HCT116 (cell line): Measurements from ENCODE around the gene MRPL42. TPM values are rescaled to one million over a fixed set of nuclear protein-coding genes. Genes with fewer than 3 reads are reported as not detected.

Source experiments
- ATAC-seq: fragments of 200-7000 bp; cut with Tn5 transposase; 2 replicates; pipeline ENCODE4 v1.9.1; 2020; ENCODE audit warnings: mild to moderate bottlenecking, moderate library complexity
- BruUV-seq: library from RNA; stranded (reverse); fragments of 400-500 nt; replicated peaks from 2 replicates; lab custom pipeline; 2021; lab: Mats Ljungman, UMichigan
- CTCF ChIA-PET: fragments of 300-600 bp; sonication (Branson Sonifier 250); formaldehyde crosslinking; loops from one replicate; lab custom pipeline; 2021; ENCODE audit warnings: antibody characterized with exemption; lab: Charles Lee
- POLR2A ChIA-PET: fragments of 300-600, 350-600 bp; sonication (Branson Sonifier 250); formaldehyde crosslinking; loops from one replicate; lab custom pipeline; 2021; ENCODE audit warnings: antibody characterized with exemption; lab: Charles Lee
- RAD21 ChIA-PET, 2 experiments: fragments of 300-600 bp; sonication (Branson Sonifier 250); formaldehyde crosslinking; loops; one replicate each; lab custom pipeline; 2023; ENCODE audit warnings: low total read pairs in 2 of 2; ENCODE audit not compliant: uncharacterized antibody in 2 of 2, unreplicated experiment in 2 of 2, low non-redundant PET in 1 of 2; lab: Charles Lee
- DNase-seq: peaks from one replicate; pipeline ENCODE4 v3.0.0-alpha.2; 2010; ENCODE audit warnings: low read depth, low spot score
- H2AFZ ChIP-seq: fragments of 200-600 bp; shearing (Covaris generic), sonication (generic); 2 replicates; pipeline ENCODE4 v1.6.1; 2017; ENCODE audit warnings: low read depth, mixed run types, mixed read lengths, antibody characterized with exemption, low read length; ENCODE audit not compliant: poor library complexity, severe bottlenecking
- H3K27ac ChIP-seq: 2 replicates; pipeline ENCODE4 v1.5.1; 2012; ENCODE audit warnings: low read depth, low read length
- H3K27me3 ChIP-seq: fragments of 200-600 bp; sonication (generic); 2 replicates; pipeline ENCODE4 v1.6.1; 2016; ENCODE audit warnings: mixed run types, low read length, mixed read lengths; ENCODE audit not compliant: insufficient read depth
- H3K36me3 ChIP-seq, 2 experiments: fragments of 200-500 bp in 1 of 2; fragments of 200-600 bp in 1 of 2; sonication (Bioruptor generic) in 1 of 2; sonication (generic) in 1 of 2; 2 replicates each; pipeline versions ENCODE4 v1.5.1 to v1.6.1; 2014 to 2016; ENCODE audit warnings: low read length in 2 of 2, inconsistent platforms in 1 of 2, mixed read lengths in 1 of 2, mixed run types in 1 of 2; ENCODE audit not compliant: insufficient read depth in 2 of 2, control insufficient read depth in 1 of 2
- H3K4me1 ChIP-seq, 2 experiments: fragments of 200-600 bp in 1 of 2; sonication (generic) in 1 of 2; 2 replicates each; pipeline versions ENCODE4 v1.5.1 to v1.6.1; 2012 to 2017; ENCODE audit warnings: low read length in 2 of 2, inconsistent platforms in 1 of 2, mild to moderate bottlenecking in 1 of 2, mixed read lengths in 1 of 2, mixed run types in 1 of 2, moderate library complexity in 1 of 2; ENCODE audit not compliant: insufficient read depth in 2 of 2, control insufficient read depth in 1 of 2
- H3K4me2 ChIP-seq: fragments of 200-600 bp; sonication (generic); 2 replicates; pipeline ENCODE4 v1.6.1; 2017; ENCODE audit warnings: mixed run types, low read length, mixed read lengths
- H3K4me3 ChIP-seq, 2 experiments: fragments of 200-600 bp in 1 of 2; sonication (generic) in 1 of 2; replicated peaks in 1 of 2; 2 replicates each; pipeline ENCODE4 v1.5.1; 2011 to 2016; ENCODE audit warnings: low read length in 2 of 2, control low read depth in 1 of 2, low read depth in 1 of 2, mild to moderate bottlenecking in 1 of 2, mixed read lengths in 1 of 2, mixed run types in 1 of 2
- H3K79me2 ChIP-seq: fragments of 200-600 bp; sonication (generic); 2 replicates; pipeline ENCODE4 v1.6.1; 2017; ENCODE audit warnings: mild to moderate bottlenecking, mixed run types, low read length, moderate library complexity, mixed read lengths; ENCODE audit not compliant: insufficient read depth
- H3K9ac ChIP-seq: fragments of 200-600 bp; sonication (generic); 2 replicates; pipeline ENCODE4 v1.6.1; 2016; ENCODE audit warnings: low read length, mixed read lengths
- H3K9me2 ChIP-seq: fragments of 200-600 bp; sonication (generic), shearing (Covaris generic); 2 replicates; pipeline ENCODE4 v1.6.1; 2017; ENCODE audit warnings: mixed run types, mild to moderate bottlenecking, moderate library complexity; ENCODE audit not compliant: insufficient read depth
- H3K9me3 ChIP-seq, 2 experiments: fragments of 200-500 bp in 1 of 2; fragments of 200-600 bp in 1 of 2; sonication (Bioruptor generic) in 1 of 2; sonication (generic) in 1 of 2; 2 replicates each; pipeline ENCODE4 v1.6.1; 2014 to 2017; ENCODE audit warnings: low read length in 2 of 2, mixed read lengths in 2 of 2, inconsistent platforms in 1 of 2, low read depth in 1 of 2, mild to moderate bottlenecking in 1 of 2, mixed run types in 1 of 2, moderate library complexity in 1 of 2; ENCODE audit not compliant: control insufficient read depth in 1 of 2, insufficient read depth in 1 of 2
- H4K20me1 ChIP-seq: fragments of 200-600 bp; sonication (generic), shearing (Covaris generic); 2 replicates; pipeline ENCODE4 v1.6.1; 2017; ENCODE audit warnings: mixed run types, mild to moderate bottlenecking, moderate library complexity; ENCODE audit not compliant: insufficient read depth
- CBX3 ChIP-seq: IDR thresholded peaks from 2 replicates; pipeline ENCODE4 v1.6.1; 2012; ENCODE audit warnings: low read depth
- CEBPB ChIP-seq: IDR thresholded peaks from 2 replicates; pipeline ENCODE4 v1.6.1; 2012; ENCODE audit warnings: low read depth
- ELF1 ChIP-seq: IDR thresholded peaks from 2 replicates; pipeline ENCODE4 v1.6.1; 2012; ENCODE audit warnings: low read depth, borderline replicate concordance
- EZH2 ChIP-seq: fragments of 200-600 bp; sonication (generic); IDR thresholded peaks from 2 replicates; pipeline ENCODE4 v1.6.1; 2017; ENCODE audit warnings: antibody characterized with exemption, mixed run types
- EZH2phosphoT487 ChIP-seq: fragments of 200-600 bp; IDR thresholded peaks from 2 replicates; pipeline ENCODE4 v1.6.1; 2018; ENCODE audit warnings: antibody characterized with exemption, borderline replicate concordance
- FOSL1 ChIP-seq: IDR thresholded peaks from 2 replicates; pipeline ENCODE4 v1.6.1; 2012; ENCODE audit warnings: low read depth
- JUND ChIP-seq: IDR thresholded peaks from 2 replicates; pipeline ENCODE4 v1.6.1; 2012
- POLR2A ChIP-seq: IDR thresholded peaks from 2 replicates; pipeline ENCODE4 v1.7.0; 2011; ENCODE audit warnings: borderline replicate concordance; ENCODE audit not compliant: insufficient read depth, insufficient read length; ENCODE audit errors: extremely low read depth
- POLR2AphosphoS5 ChIP-seq: IDR thresholded peaks from 2 replicates; pipeline ENCODE4 v1.6.1; 2011; ENCODE audit warnings: mild to moderate bottlenecking, low read depth, low read length, moderate library complexity
- SIN3A ChIP-seq: IDR thresholded peaks from 2 replicates; pipeline ENCODE4 v1.6.1; 2012; ENCODE audit warnings: low read depth
- SP1 ChIP-seq: IDR thresholded peaks from 2 replicates; pipeline ENCODE4 v1.6.1; 2012; ENCODE audit warnings: low read depth
- SRF ChIP-seq: IDR thresholded peaks from 2 replicates; pipeline ENCODE4 v1.6.1; 2012; ENCODE audit warnings: low read depth
- TCF7L2 ChIP-seq: IDR thresholded peaks from 2 replicates; pipeline ENCODE4 v1.7.0; 2011; ENCODE audit warnings: borderline replicate concordance, inconsistent platforms; ENCODE audit not compliant: insufficient read depth, insufficient read length; ENCODE audit errors: extremely low read depth
- YY1 ChIP-seq: IDR thresholded peaks from 2 replicates; pipeline ENCODE4 v1.6.1; 2011; ENCODE audit warnings: low read length, low read depth, moderate library complexity, mild to moderate bottlenecking; ENCODE audit not compliant: insufficient replicate concordance; ENCODE audit errors: extremely low read depth
- ZNF274 ChIP-seq: fragments of 200-500 bp; sonication (Bioruptor generic); IDR thresholded peaks from 2 replicates; pipeline ENCODE4 v1.6.1; 2014; ENCODE audit warnings: mild to moderate bottlenecking, low read depth, low read length, inconsistent platforms
- intact Hi-C: fragments of 100-400 bp; cut with micrococcal nuclease; formaldehyde crosslinking; loops from 2 replicates; pipeline ENCODE4 v1.10.0; 2022
- total RNA-seq: library from RNA; stranded (reverse); gene quantifications from one replicate; pipeline ENCODE4 v1.2.1, GENCODE V29; 2021; ENCODE audit not compliant: unreplicated experiment
- TF ChIP-seq, protein P1 (sequence below): IDR thresholded peaks from 2 replicates; pipeline ENCODE4 v1.6.1; 2011; ENCODE audit warnings: mild to moderate bottlenecking, low read length, moderate library complexity; ENCODE audit not compliant: insufficient replicate concordance; ENCODE audit errors: extremely low read depth
- TF ChIP-seq, protein P2 (sequence below): IDR thresholded peaks from 2 replicates; pipeline ENCODE4 v1.6.1; 2012

The MRPL42 gene
- total RNA-seq, 1 experiment from 2014 or later = 120 TPM

DNA sequence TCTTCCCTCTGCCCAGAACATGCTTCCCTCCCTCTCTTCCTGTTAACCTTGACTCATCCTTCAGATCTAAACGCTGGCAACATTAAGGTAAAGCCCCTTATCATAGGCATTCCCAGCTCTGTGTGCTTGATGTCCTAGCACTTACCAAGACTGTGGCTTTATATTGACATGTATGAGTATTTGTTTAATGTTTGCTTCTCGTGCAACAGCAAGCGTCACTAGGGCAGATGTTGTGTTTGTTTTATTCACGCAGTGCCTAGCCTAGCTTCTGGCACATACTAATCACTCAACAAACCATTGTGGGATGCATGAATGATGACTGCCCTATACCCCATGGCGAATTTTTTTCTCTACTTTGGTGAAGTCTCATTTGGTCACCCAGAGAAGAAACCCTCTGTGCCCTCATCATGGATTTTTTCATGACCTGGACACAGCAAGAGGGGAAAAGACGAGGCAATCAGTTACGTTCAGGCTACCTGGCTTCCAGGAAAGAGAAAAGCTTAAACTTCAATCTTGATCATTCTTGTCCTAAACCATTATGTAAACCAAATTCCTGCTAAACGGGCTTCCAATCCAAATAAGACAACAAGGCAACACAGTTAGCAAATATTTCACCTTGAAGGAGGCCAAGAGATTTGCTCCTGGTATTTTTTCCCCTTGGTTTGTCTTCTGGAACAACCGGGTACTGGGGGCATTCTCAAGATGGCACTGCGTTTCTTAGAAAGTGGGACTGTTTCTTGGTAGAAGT is 57.2 kb downstream of the MRPL42 start:
- Histone ChIP-seq H3K4me1 (peaks cover 9 to 14% of the 10 kb centered on the region in 2 experiments), H2AFZ (no peak overlapping the region), H3K36me3 (no peaks in the 10 kb centered on the region), H3K9me3 (no peaks in the 10 kb centered on the region), H3K79me2 (no peaks in the 10 kb centered on the region), H3K4me3 (no peak overlapping the region), H3K27ac (no peak overlapping the region), H3K9me2 (no peaks in the 10 kb centered on the region), H3K9ac (no peak overlapping the region), H3K27me3 (no peaks in the 10 kb centered on the region), H4K20me1 (no peaks in the 10 kb centered on the region), H3K4me2 (no peak overlapping the region)
- ATAC-seq = no peak
- intact Hi-C loops = loop anchor here (5.0 kb wide), 1 partner anchor 453 kb away; no protein-coding TSS in a partner anchor
- no TSS peak for BruUV-seq
- CTCF ChIA-PET = interaction anchor here (0.6 kb wide), 1 partner anchor 243 kb away, joined by 3 read pairs; no protein-coding TSS in a partner anchor
- no peak for TF ChIP-seq SRF
- TF ChIP-seq EZH2phosphoT487 = no peak
- no peak for TF ChIP-seq YY1
- TF ChIP-seq JUND = no peak
- TF ChIP-seq, protein P1, sequence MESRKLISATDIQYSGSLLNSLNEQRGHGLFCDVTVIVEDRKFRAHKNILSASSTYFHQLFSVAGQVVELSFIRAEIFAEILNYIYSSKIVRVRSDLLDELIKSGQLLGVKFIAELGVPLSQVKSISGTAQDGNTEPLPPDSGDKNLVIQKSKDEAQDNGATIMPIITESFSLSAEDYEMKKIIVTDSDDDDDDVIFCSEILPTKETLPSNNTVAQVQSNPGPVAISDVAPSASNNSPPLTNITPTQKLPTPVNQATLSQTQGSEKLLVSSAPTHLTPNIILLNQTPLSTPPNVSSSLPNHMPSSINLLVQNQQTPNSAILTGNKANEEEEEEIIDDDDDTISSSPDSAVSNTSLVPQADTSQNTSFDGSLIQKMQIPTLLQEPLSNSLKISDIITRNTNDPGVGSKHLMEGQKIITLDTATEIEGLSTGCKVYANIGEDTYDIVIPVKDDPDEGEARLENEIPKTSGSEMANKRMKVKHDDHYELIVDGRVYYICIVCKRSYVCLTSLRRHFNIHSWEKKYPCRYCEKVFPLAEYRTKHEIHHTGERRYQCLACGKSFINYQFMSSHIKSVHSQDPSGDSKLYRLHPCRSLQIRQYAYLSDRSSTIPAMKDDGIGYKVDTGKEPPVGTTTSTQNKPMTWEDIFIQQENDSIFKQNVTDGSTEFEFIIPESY = no peak
- no peak for TF ChIP-seq SP1
- TF ChIP-seq FOSL1 = no peak
- TF ChIP-seq CBX3 = no peak
- TF ChIP-seq, protein P2, sequence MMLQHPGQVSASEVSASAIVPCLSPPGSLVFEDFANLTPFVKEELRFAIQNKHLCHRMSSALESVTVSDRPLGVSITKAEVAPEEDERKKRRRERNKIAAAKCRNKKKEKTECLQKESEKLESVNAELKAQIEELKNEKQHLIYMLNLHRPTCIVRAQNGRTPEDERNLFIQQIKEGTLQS = no peak
- no peak for TF ChIP-seq CEBPB
- TF ChIP-seq POLR2AphosphoS5 = no peak
- no peak for TF ChIP-seq EZH2
- no peak for TF ChIP-seq ELF1
- TF ChIP-seq ZNF274 = no peak
- TF ChIP-seq POLR2A = no peak
- TF ChIP-seq SIN3A = no peak
- no peak for TF ChIP-seq TCF7L2
- no peak for DNase-seq
- POLR2A ChIA-PET = no interaction called here
- RAD21 ChIA-PET = no interaction called here
